SK-N-MC (cell line): ENCODE results near the gene NEIL1.

Experiments
- EZH2 ChIP-seq: fragments of 200-600 bp; sonication (generic); IDR thresholded peaks from one replicate; pipeline ENCODE4 v1.6.1; 2017; ENCODE audit warnings: antibody characterized with exemption
- POLR2AphosphoS5 ChIP-seq: IDR thresholded peaks from 2 replicates; pipeline ENCODE4 v1.6.1; 2012; ENCODE audit warnings: mild to moderate bottlenecking, low read depth, low read length, borderline replicate concordance

- TF ChIP-seq EZH2 (no peak), POLR2AphosphoS5 (no peak)
Observed at GRCh38 chr15:75329571-75329970, 17.3 kb upstream of the NEIL1 start.
